Glutamatergic neuron (in vitro differentiated cells): ENCODE measurements around the gene XCL1. TPM values are rescaled to one million over a fixed set of nuclear protein-coding genes. Genes with fewer than 3 reads are reported as not detected.
"Not testable (repeated sequence)": the region's sequence is repeated elsewhere in the genome, so short reads cannot be mapped to it uniquely, and the experiment has no call there.

ENCODE experiments used
- DNase-seq: peaks from one replicate; pipeline ENCODE4 v3.0.0; 2022
- H3K27ac Mint-ChIP-seq: one replicate; pipeline ENCODE4 v1.8.0; 2020; ENCODE audit warnings: mild to moderate bottlenecking, mixed read lengths, inconsistent platforms; ENCODE audit not compliant: unreplicated experiment
- H3K27me3 Mint-ChIP-seq: one replicate; pipeline ENCODE4 v1.8.0; 2020; ENCODE audit warnings: mild to moderate bottlenecking, moderate library complexity, mixed read lengths, inconsistent platforms; ENCODE audit not compliant: unreplicated experiment
- H3K36me3 Mint-ChIP-seq: one replicate; pipeline ENCODE4 v1.8.0; 2020; ENCODE audit warnings: mild to moderate bottlenecking, mixed read lengths, inconsistent platforms; ENCODE audit not compliant: unreplicated experiment
- H3K4me1 Mint-ChIP-seq: one replicate; pipeline ENCODE4 v1.8.0; 2020; ENCODE audit warnings: mild to moderate bottlenecking, low read depth, mixed read lengths, inconsistent platforms; ENCODE audit not compliant: unreplicated experiment
- H3K4me3 Mint-ChIP-seq: one replicate; pipeline ENCODE4 v1.8.0; 2020; ENCODE audit warnings: mild to moderate bottlenecking, mixed read lengths, inconsistent platforms; ENCODE audit not compliant: unreplicated experiment
- H3K9me3 Mint-ChIP-seq: one replicate; pipeline ENCODE4 v1.8.0; 2020; ENCODE audit warnings: mild to moderate bottlenecking, moderate library complexity, mixed read lengths, inconsistent platforms; ENCODE audit not compliant: unreplicated experiment
- total RNA-seq: library from RNA; stranded (reverse); fragmentation: NEBNext Ultra II Directional; extraction: Animal tissue kit (Norgen Biotek cat#: 25700); gene quantifications from one replicate; pipeline ENCODE4 v1.2.1, GENCODE V29; 2021; ENCODE audit not compliant: unreplicated experiment
- TF ChIP-seq, protein P1 (sequence below): fragments of 200-600 bp; sonication (generic); IDR thresholded peaks from one replicate; pipeline ENCODE4 v1.5.0; 2021; ENCODE audit not compliant: partially characterized antibody, unreplicated experiment

The XCL1 gene
- total RNA-seq, 1 donor from 2014 or later, result not detected

DNA sequence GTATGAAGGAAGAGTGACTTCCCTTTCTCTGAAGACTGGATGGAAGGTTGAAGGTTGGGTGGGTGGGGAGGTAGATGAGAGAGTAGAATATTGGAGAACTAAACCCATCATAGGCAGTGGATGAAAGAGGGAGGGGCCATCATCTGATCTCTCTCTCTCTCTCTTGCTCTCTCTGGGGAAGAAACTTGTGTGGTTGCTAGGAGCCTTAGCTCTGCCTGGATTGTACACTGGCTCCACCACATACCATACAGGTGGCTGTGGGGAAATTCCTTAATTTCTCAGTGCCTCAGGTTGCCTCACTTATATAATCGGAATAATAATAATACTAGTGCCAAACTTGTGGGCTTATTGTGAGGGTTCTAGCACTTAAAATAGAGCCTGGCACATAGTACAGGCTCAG is 9.5 kb downstream of the XCL1 start:
- no peaks in the 10 kb centered on the region for H3K27me3 Mint-ChIP-seq
- no peak overlapping the region for H3K27ac Mint-ChIP-seq
- H3K4me3 Mint-ChIP-seq, result no peak overlapping the region
- DNase-seq, result no peak
- peaks cover 2% of the 10 kb centered on the region for H3K9me3 Mint-ChIP-seq
- H3K4me1 Mint-ChIP-seq, result no peaks in the 10 kb centered on the region
- H3K36me3 Mint-ChIP-seq, result peaks cover 4% of the 10 kb centered on the region
- TF ChIP-seq, protein P1, sequence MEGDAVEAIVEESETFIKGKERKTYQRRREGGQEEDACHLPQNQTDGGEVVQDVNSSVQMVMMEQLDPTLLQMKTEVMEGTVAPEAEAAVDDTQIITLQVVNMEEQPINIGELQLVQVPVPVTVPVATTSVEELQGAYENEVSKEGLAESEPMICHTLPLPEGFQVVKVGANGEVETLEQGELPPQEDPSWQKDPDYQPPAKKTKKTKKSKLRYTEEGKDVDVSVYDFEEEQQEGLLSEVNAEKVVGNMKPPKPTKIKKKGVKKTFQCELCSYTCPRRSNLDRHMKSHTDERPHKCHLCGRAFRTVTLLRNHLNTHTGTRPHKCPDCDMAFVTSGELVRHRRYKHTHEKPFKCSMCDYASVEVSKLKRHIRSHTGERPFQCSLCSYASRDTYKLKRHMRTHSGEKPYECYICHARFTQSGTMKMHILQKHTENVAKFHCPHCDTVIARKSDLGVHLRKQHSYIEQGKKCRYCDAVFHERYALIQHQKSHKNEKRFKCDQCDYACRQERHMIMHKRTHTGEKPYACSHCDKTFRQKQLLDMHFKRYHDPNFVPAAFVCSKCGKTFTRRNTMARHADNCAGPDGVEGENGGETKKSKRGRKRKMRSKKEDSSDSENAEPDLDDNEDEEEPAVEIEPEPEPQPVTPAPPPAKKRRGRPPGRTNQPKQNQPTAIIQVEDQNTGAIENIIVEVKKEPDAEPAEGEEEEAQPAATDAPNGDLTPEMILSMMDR, result no peak

- TF ChIP-seq, protein P1, result no peak
- Mint-ChIP-seq H3K27ac (no peak overlapping the region), H3K9me3 (peaks cover 2% of the 10 kb centered on the region), H3K36me3 (peaks cover 4% of the 10 kb centered on the region), H3K4me1 (no peaks in the 10 kb centered on the region), H3K27me3 (no peaks in the 10 kb centered on the region), H3K4me3 (no peak overlapping the region)
- DNase-seq, result no peak
Observed at GRCh38 chr1:168589167-168589566, 12.8 kb downstream of the XCL1 start.

GRCh38 chr1:168591066-168591465 is 14.7 kb downstream of the XCL1 start:
- Mint-ChIP-seq H3K27me3 (no peaks in the 10 kb centered on the region), H3K27ac (no peak overlapping the region), H3K36me3 (peaks cover 4% of the 10 kb centered on the region), H3K4me3 (no peak overlapping the region), H3K4me1 (no peaks in the 10 kb centered on the region), H3K9me3 (peaks cover 2% of the 10 kb centered on the region)
- TF ChIP-seq, protein P1, result no peak
- DNase-seq, result no peak

GRCh38 chr1:168591641-168592250 is 15.3 kb downstream of the XCL1 start:
- TF ChIP-seq, protein P1, result no peak
- Mint-ChIP-seq H3K27me3 (no peaks in the 10 kb centered on the region), H3K9me3 (peaks cover 2% of the 10 kb centered on the region), H3K4me3 (no peak overlapping the region), H3K36me3 (peaks cover 4% of the 10 kb centered on the region), H3K27ac (no peak overlapping the region), H3K4me1 (no peaks in the 10 kb centered on the region)
- no peak for DNase-seq

DNA sequence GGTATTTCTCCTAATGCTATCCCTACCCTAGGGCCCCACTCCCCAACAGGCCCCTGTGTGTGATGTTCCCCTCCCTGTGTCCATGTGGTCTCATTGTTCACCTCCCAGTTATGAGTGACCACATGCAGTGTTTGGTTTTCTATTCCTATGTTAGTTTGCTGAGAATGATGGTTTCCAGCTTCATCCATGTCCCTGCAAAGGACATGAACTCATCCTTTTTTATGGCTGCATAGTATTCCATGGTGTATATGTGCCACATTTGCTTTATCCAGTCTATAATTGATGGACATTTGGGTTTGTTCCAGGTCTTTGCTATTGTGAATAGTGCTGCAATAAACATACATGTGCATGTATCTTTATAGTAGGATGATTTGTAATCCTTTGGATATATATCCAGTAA is 19.0 kb downstream of the XCL1 start:
- H3K9me3 Mint-ChIP-seq, H3K4me3 Mint-ChIP-seq, H3K4me1 Mint-ChIP-seq, DNase-seq, H3K36me3 Mint-ChIP-seq, H3K27me3 Mint-ChIP-seq, H3K27ac Mint-ChIP-seq: not testable (repeated sequence)
